Central memory CD4-positive, alpha-beta T cell (primary cell): ENCODE data around the gene RUBCNL.
"Not testable (repeated sequence)": the region's sequence is repeated elsewhere in the genome, so short reads cannot be mapped to it uniquely, and the experiment has no call there.

ENCODE experiments used
- DNase-seq: peaks from one replicate; pipeline ENCODE4 v3.0.0; 2022

The RUBCNL gene

GRCh38 chr13:46372938-46373337 lies 14.1 kb downstream of the RUBCNL start:
- DNase-seq: not testable (repeated sequence)

GRCh38 chr13:46372071-46372470 lies 15.0 kb downstream of the RUBCNL start:
- no peak for DNase-seq

- no peak for DNase-seq
These were observed 17.4 kb downstream of the RUBCNL start for GRCh38 chr13:46369506-46370277.

GRCh38 chr13:46367617-46368327 lies 19.3 kb downstream of the RUBCNL start:
- DNase-seq: no peak

GRCh38 chr13:46361276-46361934 lies 25.6 kb downstream of the RUBCNL start:
- no peak for DNase-seq

- no peak for DNase-seq
These were observed 26.4 kb downstream of the RUBCNL start for GRCh38 chr13:46360604-46361003.

GRCh38 chr13:46359714-46360113 lies 27.3 kb downstream of the RUBCNL start:
- DNase-seq: no peak

- DNase-seq: no peak
These were observed 31.0 kb downstream of the RUBCNL start for GRCh38 chr13:46355901-46356590.

GRCh38 chr13:46355088-46355468 lies 32.0 kb downstream of the RUBCNL start:
- no peak for DNase-seq

- DNase-seq: no peak
These were observed 32.6 kb downstream of the RUBCNL start for GRCh38 chr13:46354156-46355087.

- no peak for DNase-seq
These were observed 34.2 kb downstream of the RUBCNL start for GRCh38 chr13:46352805-46353204.

GRCh38 chr13:46350003-46350402 lies 37.0 kb downstream of the RUBCNL start:
- no peak for DNase-seq

- DNase-seq: no peak
These were observed 38.1 kb downstream of the RUBCNL start for GRCh38 chr13:46348961-46349360.

- DNase-seq: no peak
These were observed 39.8 kb downstream of the RUBCNL start for GRCh38 chr13:46347277-46347676.

GRCh38 chr13:46345866-46346265 lies 41.2 kb downstream of the RUBCNL start:
- no peak for DNase-seq

GRCh38 chr13:46345398-46345797 lies 41.7 kb downstream of the RUBCNL start:
- DNase-seq: no peak

GRCh38 chr13:46343279-46343994 lies 43.6 kb downstream of the RUBCNL start:
- DNase-seq: no peak

- no peak for DNase-seq
These were observed 44.5 kb downstream of the RUBCNL start for GRCh38 chr13:46342538-46342937.

GRCh38 chr13:46341112-46341711 lies 45.8 kb downstream of the RUBCNL start:
- no peak for DNase-seq

GRCh38 chr13:46340631-46341111 lies 46.4 kb downstream of the RUBCNL start:
- DNase-seq: no peak

GRCh38 chr13:46340011-46340410 lies 47.0 kb downstream of the RUBCNL start:
- DNase-seq: no peak
